ENCODE data around the gene CYB561D2.

DNA sequence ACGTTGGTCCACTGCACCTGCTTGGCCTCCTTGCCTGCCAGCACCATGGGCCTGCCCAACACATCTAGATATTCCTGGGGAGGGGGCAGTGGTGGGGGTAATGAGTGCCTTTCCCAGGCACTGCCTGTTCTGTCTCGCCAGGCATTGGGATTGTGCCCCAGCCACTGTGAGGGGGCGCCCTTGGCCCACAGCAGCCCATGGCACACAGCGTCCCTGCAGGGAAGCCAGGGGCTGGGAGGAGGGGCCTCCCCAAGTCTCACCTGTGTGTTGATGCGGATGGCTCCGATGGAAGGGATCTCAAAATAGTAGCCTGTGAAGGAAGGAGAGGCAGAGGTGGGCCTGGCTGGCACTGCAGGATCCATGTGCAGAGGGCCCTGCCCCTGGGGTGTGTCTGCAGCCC, 27.4 kb downstream of the CYB561D2 start:
- no peak for TF ChIP-seq EZH2 (IDR thresholded peaks at IDR 0.05; ENCODE audit: borderline replicate concordance, low read depth, low read length, severe bottlenecking)
- TF ChIP-seq MYC (IDR thresholded peaks at IDR 0.05; ENCODE audit: low read depth, low read length) = no peak
- TF ChIP-seq, protein P1, sequence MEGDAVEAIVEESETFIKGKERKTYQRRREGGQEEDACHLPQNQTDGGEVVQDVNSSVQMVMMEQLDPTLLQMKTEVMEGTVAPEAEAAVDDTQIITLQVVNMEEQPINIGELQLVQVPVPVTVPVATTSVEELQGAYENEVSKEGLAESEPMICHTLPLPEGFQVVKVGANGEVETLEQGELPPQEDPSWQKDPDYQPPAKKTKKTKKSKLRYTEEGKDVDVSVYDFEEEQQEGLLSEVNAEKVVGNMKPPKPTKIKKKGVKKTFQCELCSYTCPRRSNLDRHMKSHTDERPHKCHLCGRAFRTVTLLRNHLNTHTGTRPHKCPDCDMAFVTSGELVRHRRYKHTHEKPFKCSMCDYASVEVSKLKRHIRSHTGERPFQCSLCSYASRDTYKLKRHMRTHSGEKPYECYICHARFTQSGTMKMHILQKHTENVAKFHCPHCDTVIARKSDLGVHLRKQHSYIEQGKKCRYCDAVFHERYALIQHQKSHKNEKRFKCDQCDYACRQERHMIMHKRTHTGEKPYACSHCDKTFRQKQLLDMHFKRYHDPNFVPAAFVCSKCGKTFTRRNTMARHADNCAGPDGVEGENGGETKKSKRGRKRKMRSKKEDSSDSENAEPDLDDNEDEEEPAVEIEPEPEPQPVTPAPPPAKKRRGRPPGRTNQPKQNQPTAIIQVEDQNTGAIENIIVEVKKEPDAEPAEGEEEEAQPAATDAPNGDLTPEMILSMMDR (IDR thresholded peaks at IDR 0.05; ENCODE audit: extremely low read depth in 1 of 2, insufficient read depth in 1 of 2, low read depth in 1 of 2, low read length in 2 of 2) = no peak
- no peak for TF ChIP-seq POLR2AphosphoS5 (IDR thresholded peaks at IDR 0.05; ENCODE audit: insufficient read depth, low read depth, low read length)
- TF ChIP-seq POLR2A (IDR thresholded peaks at IDR 0.05; ENCODE audit: low read depth, low read length) = no peak
- no peak for TF ChIP-seq GATA2 (IDR thresholded peaks at IDR 0.05; ENCODE audit: insufficient read depth, insufficient read length, low read depth, low read length)
- no peak for TF ChIP-seq MAX (IDR thresholded peaks at IDR 0.05; ENCODE audit: insufficient read depth, insufficient read length)
- TF ChIP-seq JUN (IDR thresholded peaks at IDR 0.05; ENCODE audit: borderline replicate concordance, insufficient read depth, insufficient read length, low read depth) = no peak
